DOHH2 (cell line): ENCODE measurements around the gene QRICH2.

Experiments
- EZH2phosphoT487 ChIP-seq: fragments of 200-600 bp; sonication (generic); IDR thresholded peaks from 2 replicates; pipeline ENCODE4 v1.6.1; 2017; ENCODE audit warnings: borderline replicate concordance, mild to moderate bottlenecking, antibody characterized with exemption, low read length, moderate library complexity, mixed read lengths
- TF ChIP-seq, protein P1 (sequence below): fragments of 200-600 bp; sonication (generic); IDR thresholded peaks from one replicate; pipeline ENCODE4 v1.5.1; 2014; ENCODE audit warnings: antibody characterized with exemption, mild to moderate bottlenecking, low read depth, low read length; ENCODE audit not compliant: poor library complexity, severe bottlenecking

GRCh38 chr17:76312735-76313134 is 4.7 kb upstream of the QRICH2 start:
- TF ChIP-seq, protein P1, sequence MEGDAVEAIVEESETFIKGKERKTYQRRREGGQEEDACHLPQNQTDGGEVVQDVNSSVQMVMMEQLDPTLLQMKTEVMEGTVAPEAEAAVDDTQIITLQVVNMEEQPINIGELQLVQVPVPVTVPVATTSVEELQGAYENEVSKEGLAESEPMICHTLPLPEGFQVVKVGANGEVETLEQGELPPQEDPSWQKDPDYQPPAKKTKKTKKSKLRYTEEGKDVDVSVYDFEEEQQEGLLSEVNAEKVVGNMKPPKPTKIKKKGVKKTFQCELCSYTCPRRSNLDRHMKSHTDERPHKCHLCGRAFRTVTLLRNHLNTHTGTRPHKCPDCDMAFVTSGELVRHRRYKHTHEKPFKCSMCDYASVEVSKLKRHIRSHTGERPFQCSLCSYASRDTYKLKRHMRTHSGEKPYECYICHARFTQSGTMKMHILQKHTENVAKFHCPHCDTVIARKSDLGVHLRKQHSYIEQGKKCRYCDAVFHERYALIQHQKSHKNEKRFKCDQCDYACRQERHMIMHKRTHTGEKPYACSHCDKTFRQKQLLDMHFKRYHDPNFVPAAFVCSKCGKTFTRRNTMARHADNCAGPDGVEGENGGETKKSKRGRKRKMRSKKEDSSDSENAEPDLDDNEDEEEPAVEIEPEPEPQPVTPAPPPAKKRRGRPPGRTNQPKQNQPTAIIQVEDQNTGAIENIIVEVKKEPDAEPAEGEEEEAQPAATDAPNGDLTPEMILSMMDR: no peak
- no peak for TF ChIP-seq EZH2phosphoT487
